OCI-LY7 (cell line): ENCODE measurements around the gene CTCF.

Experiments
- EZH2phosphoT487 ChIP-seq: fragments of 200-600 bp; sonication (generic); IDR thresholded peaks from 2 replicates; pipeline ENCODE4 v1.6.1; 2018; ENCODE audit warnings: low read depth, borderline replicate concordance, mild to moderate bottlenecking, mixed run types, antibody characterized with exemption, low read length, moderate library complexity, mixed read lengths
- TF ChIP-seq, protein P1 (sequence below): fragments of 200-600 bp; sonication (generic); conservative IDR thresholded peaks from 2 replicates; pipeline ENCODE4 v1.5.1; 2014; ENCODE audit warnings: mild to moderate bottlenecking, antibody characterized with exemption, low read length, moderate library complexity, mixed read lengths

DNA sequence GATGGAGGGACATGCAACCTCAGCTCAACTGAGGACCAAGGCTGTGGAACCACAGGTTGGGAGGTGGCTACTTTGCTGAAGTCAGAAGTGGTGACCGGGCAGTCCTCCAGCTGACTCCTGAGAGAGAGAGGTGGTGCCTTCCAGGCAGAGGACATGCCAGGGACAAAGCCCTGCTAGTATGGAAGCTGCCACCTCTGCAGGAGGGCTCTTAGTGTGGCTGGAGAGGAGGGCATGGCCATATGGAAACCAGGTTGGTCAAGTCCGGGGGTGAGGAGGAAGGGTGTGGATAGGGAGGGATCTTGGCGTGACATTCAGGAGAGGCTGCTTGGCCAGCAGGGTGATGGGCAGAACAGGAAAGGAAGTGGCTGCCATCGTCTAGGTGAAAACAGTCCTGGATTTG is 110.0 kb downstream of the CTCF start:
- TF ChIP-seq, protein P1, sequence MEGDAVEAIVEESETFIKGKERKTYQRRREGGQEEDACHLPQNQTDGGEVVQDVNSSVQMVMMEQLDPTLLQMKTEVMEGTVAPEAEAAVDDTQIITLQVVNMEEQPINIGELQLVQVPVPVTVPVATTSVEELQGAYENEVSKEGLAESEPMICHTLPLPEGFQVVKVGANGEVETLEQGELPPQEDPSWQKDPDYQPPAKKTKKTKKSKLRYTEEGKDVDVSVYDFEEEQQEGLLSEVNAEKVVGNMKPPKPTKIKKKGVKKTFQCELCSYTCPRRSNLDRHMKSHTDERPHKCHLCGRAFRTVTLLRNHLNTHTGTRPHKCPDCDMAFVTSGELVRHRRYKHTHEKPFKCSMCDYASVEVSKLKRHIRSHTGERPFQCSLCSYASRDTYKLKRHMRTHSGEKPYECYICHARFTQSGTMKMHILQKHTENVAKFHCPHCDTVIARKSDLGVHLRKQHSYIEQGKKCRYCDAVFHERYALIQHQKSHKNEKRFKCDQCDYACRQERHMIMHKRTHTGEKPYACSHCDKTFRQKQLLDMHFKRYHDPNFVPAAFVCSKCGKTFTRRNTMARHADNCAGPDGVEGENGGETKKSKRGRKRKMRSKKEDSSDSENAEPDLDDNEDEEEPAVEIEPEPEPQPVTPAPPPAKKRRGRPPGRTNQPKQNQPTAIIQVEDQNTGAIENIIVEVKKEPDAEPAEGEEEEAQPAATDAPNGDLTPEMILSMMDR = no peak
- TF ChIP-seq EZH2phosphoT487 = no peak
